LoVo (cell line): ENCODE data around the gene GORASP1.
A peak's percentile ranks its signal among the peaks of the same experiment; 100 is the strongest.

Experiments used
- DNase-seq: peaks from one replicate; pipeline ENCODE4 v3.0.0-alpha.2; 2016; ENCODE audit warnings: low spot score

Gene GORASP1

DNA sequence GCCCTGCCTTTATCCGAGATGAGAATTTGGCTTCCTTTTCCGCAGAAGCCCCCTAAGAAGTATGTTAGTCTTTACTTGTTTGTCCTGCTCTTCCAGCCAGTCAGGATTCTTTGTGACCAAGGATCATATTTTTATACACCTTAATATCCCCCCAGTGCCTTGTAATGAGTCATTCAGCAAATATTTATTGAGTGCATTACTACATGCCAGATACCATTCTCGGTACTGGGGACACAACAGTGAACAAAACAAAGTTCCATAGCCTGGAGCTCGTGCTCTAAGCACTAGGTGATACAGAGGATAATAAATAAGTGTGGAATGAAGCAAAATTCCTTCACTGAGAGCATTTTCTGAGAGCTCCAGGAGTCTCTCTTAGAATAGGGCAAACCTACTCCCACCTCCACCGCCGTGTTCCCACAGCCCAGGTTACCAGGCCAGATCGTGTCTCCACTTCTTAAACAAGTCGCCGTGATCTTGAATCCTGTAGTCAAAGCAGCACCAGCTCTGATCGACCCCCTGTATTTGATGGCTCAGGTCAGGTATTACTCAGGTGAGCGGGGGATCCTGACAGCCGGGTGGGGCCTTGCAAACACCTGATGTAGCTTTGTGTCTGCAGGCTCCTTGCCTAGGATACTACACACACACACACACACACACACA, 18.5 kb upstream of the GORASP1 start:
- DNase-seq, result peak; percentile 75

DNA sequence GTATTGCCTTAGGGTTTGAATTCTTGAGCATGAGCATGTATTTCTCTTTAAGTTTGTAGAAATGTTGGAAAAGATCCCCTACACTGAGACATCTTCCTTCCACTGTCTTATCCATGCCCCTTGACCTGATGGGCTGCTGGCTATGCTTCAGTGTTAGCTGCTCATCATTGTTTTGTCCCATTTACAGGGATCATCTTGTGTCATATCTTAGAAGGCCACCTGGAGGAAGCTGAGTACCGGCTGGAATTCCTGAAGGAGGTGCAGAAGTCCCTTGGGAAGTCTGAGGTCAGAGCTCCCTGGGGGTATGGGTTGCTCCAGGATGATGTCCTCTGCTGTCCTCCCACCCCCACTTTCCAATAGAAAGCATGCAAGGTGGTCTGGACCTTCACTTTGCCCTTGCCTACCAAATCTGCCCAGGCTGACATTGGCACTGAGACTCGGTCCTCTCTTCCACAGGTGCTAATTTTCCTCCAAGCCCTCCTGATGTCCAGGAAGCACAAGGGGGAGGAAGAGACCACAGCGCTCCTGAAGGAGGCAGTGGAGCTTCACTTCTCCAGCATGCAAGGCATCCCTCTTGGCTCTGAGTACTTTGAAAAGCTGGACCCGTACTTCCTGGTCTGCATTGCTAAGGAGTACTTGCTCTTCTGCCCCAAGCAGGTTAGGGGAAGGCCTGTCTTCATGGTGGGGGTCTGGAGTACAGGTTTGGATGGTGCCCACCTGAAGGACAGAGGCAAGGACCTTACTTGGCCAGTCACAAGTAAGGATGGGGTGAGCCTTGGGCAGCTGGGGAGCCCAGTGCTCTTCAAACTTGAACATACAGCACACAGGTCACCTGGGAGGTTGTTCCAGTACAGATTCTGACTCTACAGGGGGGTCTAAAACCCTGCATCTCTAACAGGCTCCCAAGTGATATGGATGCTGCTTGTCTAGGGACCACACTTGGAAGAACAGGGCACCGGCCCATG, 17.7 kb upstream of the GORASP1 start:
- DNase-seq, result no peak

DNA sequence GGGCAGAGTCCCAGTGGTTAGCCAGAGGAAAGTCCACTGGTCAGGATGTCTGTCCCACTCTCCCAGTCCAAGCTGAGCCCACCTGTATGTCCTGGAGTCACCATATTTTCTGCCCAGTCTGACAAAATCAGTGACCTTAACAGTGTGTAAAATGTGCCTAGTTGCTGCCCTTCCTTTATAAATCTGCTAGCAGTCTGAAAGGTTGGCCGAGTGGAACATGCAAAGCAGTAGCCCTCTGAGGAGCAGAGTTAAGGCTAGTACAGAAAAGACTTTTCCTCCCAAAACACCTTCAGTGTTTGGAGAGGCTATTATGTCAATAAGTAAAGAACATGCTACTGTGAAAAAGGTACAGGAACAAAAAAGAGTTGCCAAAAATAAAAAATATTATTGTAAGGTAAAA, 15.4 kb upstream of the GORASP1 start:
- no peak for DNase-seq

DNA sequence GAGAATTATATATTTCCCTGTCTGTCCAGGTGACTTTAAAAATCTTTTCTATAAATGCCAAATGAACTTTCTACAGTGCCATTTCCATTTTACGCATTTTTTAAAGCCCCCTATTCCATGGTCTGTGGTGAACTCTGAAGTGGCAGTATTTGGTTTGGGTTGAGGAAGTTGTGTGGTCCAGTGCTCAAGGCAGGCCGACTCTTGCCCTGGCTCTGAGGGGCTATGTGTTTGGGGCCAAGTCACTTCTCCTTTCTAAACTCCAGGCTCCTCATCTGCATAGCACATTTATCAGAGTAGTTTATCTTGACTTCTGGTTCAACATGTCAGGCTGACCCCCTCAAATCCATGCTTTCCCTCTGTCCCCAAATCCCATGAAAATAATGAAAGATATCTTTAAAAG, 14.2 kb upstream of the GORASP1 start:
- DNase-seq, result no peak

DNA sequence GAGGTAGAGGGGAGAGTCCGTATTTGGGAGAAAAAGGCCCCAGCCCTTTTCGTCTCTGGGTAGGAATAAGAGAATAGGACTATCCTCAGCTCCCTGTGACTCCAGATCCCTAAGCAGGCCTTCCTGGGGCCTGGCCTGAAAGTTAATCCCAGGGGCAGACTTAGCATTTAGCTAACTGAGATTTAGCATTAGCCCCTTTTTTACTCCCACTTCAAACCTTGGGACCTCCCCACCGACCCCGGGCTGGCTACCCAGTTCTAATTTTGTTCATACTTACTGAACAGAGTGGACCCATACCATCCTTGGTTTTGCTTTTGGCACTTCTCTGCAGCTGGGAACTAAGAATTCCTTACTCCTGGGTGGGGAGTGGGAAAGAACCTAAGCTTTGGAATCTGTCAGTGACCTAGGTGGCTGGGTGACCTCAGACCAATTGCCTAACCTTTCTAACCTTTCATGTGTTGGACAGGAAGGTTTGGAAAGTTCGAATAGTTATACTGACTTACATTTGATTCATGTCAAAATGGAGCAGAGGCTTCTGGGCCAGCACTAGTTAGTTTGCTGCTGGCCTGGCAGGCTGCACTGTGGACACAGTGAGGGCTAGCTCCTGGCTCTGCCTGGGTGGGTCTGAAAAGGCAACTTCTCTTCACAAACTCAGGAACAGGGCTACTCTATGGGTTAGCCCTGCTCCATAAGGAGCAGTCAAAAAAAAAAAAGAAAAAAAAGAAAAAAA, 11.7 kb upstream of the GORASP1 start:
- no peak for DNase-seq

DNA sequence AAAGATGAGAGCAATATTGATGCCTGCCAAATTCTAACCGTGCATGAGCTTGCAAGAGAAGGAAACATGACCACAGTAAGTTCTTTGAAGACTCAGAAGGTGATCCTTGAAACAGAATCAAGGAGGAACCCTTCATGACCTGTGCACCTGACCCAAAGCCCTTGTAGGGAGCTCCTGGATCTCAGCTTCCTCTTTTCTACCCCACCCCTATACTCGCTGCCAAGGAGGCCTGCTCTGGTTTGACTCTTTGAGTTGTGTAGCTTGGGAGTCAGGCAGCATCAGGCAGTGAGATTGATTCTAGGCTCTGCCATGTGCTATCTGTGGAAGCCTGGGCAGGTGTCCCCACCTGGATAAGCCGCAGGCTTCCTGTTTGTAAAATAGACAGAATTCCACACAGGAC, 10.7 kb upstream of the GORASP1 start:
- DNase-seq, result no peak

DNA sequence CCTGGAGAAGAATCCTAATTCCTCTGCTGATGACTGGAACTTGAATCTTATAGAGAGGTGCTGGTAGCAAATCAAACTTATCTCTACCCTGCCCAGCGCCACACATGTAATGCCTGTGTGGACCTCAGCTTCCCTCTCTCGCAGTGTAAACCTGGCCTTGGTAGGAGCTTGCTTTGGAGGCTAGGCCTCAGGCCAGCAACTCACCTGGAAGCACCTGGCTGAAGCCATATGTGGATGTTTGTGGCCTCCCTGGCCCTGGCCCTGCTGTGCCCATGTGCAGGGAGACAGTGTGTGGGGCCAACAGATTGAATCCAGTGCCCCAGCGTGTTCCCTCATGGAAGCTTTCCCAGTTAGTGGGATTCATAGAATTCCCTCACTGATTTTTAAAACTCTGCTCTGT, 8.4 kb upstream of the GORASP1 start:
- DNase-seq, result no peak

DNA sequence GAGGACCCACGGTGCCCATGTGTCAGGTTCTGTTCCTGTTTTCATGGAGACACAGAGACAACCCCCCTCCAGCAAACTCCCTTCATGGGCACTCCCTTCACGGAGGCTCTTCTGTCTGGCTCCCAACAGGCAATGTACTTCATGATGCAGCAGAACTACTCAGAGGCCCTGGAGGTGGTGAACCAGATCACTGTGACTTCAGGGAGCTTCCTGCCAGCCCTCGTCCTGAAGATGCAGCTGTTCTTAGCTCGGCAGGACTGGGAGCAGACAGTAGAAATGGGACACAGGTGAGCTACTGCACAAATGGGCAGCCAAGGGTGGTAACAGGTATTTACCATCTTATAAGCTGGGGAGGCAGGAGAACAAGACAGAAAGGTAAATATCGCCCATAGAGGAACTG, 7.0 kb upstream of the GORASP1 start:
- no peak for DNase-seq

DNA sequence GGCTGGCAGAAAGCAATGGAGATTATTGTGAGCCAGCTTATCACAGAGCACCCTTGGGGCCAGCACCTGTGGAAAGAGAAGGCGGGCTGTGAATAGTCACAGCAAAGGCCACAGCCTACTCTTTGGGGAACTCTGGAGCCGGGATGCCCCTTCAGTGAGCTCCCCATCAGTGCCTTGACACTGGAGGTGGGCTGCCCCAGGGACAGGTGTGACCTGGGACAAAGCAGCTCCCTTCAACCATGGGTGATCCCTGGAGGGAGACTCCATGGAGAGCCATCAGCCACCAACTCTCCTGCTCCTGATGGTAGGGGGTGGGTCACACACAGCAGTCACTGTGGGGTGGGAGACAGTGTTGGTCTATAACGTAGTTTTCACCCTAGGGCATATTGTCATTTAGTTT, 5.9 kb upstream of the GORASP1 start:
- DNase-seq, result no peak

DNA sequence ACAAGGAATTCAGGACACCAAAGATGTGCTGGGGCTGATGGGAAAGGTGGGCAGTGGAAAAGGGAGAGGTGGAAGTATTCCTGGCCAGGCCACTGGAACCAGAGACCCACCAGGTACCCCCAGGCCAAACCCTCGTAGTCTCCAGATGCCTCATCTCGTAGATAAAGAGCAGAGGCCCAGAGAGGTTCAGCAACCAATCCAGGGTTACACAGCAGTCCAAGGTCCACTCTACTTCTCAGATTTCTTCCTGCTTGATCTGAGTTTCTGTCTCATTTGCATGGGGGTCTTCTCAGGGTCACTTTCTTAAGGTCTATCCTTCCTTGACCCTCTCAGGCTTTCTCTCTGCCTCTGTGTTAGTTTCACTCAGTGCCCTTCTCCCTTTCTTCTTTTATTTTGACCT, 5.1 kb upstream of the GORASP1 start:
- no peak for DNase-seq

DNA sequence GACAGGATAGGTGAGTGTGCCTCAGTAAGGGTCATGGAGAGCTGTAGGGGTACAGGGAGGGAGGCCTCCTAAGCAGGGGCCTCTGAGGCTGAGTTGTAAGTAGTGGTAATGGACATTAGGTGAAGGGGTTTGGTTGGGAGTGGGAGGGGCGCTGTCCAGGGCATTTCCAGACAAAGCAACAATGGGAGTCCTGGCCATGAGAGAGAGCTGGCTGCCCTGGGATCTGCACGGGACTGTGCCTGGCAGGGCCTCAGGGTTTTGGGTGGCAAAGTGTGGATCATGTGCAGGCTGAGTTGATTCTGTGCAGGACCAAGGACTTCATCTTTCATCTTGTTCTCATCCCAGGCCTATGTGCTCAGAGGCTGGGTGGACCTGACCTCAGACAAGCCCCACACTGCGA, 4.7 kb upstream of the GORASP1 start:
- no peak for DNase-seq

DNA sequence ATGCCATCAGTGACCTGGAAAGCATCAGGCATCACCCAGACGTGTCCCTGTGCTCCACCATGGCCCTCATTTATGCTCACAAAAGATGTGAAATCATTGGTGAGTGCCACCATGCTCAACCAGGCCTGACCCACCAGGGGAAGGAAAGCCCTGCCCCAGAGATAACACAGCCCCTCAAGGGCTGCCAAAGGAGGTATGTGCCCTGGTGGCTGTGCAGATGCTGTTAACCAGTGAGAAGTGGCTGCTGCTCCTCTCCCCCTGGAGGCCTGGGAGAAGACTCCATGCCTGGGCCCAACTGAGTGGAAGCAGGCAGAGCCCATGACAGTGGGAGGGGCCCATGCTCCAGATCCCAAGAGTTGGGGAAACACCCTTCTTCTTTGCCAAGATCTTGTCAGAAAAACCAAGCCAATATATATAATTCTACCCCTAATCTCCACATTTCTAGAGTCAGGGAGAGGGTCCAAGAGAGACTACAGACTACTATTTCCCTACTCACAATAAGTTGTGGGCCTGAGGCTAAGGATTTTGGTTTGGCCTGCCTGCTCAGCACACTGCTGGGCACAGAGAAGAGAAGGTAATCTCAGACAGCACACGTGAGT, 2.7 kb upstream of the GORASP1 start:
- DNase-seq, result no peak

DNA sequence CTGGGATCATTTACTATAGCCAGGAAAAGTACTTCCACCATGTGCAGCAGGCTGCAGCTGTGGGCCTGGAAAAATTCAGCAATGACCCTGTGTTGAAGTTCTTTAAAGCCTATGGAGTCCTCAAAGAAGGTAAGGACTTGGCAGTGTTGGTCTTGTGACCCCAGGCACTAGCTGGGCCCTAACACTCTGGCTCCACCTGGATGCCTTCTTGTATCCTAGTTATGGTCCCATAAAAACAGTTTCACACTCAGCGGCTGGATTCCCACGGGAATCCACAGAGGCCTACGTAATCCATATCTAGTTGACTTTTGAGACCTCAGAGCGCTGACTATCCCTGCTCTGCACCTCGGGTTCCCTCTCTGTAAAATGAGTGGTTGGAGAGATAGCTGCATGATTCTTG, 1.7 kb upstream of the GORASP1 start:
- DNase-seq, result no peak

DNA sequence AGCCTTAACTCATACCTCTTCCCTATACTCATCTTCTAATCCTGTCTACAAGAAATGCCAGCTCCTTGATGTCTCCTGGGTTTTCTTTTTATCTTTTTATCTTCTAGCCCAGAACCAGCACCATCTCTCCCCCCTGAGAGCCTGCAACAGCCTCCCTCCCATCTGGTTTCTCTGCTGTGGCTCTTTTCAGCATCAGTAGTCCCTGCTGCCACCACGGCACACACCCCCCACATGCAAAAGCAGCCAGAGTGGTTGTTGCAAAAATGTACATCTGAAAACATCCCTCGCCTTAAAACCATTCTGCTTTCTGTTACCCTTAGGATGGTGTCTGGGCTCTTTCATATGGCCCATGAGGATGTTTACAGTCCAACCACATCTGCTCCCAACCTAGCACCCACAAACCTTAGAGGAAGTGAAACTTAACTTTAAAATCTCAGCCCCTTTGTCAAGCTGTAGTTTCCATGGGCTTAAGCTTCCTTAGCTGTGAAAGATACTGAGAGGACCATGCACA, 828 bp upstream of the GORASP1 start:
- no peak for DNase-seq

DNA sequence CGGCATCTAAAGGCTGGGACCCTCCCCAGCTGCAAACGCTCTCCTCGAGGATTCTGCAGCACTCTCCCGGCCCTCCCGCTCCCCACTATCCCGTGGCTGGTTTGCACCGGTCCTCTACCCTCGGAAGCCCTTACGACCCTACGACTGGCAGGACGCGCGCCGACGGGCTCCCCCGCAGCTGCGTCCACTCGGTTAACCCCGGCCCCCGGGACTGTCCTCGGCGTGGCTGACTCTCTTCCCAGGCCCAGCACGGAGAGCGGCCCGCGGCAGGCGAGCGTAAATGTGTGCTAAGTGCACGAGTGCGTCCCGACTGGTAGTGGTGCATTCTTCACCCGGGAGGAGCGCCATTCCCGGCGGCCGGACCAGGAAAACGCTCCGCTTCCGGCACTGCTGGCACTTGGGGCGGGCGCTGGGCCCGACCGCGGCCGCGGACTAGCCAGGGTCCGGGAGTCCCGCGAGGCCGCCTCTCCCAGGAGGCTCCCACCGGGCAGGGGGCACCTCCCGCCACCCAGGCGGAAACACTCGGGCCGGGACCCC, 508 bp downstream of the GORASP1 start:
- peak; percentile 45 for DNase-seq

DNA sequence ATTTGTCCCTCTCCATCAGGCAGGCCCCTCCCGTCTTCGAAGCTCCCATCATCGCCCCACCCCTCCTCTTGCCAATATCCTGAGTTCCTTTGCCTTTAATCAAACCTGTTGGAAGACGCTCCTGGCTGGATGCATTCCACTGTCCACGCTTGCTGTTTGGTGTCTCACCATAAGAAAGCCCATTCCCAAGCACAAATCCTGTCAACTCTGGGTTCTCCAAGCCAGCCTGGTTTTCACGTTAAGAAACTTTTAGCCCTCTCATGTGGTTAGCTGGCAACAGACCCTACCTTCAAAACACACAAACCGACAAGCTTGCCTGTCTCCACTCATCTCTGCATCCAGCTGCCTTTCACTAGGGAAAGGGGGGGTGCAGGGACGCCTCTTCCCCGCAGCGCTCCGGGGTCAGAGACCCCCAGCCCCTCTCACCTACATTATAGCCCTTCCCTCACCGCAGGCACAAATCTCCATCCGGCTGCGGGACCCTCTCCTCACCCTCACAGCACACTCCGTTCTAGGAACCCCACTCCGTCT, 1.1 kb downstream of the GORASP1 start:
- DNase-seq, result no peak

DNA sequence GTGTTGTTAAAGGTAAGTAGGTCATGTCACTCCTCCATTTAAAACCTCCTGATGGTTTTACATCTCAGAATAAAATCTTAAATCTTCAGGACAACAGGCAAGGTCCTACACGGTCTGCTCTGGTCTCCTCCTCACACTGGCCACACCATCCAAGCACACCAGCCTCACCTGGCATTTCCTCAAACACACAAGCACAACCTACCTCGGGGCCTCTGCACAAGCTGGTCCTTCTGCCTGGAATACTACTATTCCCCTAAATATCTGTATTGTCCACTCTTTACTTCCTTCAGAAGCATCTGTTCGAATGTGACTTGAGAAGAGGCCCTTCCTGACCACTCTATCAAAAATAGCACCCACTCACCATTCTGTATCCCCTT, 1.8 kb downstream of the GORASP1 start:
- no peak for DNase-seq

DNA sequence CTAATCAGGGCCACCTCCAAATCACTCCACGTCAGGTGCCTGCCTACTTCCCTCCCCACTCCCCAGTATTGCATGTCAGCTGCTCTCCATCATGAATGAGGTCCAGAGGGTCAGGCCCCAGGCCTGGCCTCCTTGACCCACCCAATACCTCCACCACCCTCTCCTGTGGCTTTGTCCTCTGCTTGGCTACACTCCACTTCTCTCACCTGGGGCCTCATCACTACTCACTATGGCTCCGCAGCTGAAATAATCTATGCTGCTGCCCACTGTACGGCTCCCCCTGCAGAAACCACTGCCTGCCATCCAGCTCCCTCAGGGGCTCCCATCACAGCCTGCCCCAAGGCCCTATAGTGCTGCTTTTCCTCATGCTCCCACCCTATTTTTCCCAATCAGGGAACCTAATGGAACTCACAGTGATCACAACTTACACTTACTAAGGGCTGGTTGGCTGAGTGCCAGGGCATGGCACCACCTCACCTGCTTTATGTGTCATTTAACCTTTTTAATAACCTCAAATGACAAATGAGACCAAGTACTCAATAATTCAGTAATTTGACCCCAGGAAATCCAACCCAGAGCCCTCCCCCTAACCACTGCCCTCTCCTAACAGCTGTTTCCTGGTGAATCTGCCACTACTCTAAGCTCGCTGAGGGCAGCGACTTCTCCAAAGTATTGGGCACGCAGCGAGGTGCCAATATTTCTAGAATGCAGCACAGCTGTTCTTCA, 2.3 kb downstream of the GORASP1 start:
- DNase-seq, result no peak

DNA sequence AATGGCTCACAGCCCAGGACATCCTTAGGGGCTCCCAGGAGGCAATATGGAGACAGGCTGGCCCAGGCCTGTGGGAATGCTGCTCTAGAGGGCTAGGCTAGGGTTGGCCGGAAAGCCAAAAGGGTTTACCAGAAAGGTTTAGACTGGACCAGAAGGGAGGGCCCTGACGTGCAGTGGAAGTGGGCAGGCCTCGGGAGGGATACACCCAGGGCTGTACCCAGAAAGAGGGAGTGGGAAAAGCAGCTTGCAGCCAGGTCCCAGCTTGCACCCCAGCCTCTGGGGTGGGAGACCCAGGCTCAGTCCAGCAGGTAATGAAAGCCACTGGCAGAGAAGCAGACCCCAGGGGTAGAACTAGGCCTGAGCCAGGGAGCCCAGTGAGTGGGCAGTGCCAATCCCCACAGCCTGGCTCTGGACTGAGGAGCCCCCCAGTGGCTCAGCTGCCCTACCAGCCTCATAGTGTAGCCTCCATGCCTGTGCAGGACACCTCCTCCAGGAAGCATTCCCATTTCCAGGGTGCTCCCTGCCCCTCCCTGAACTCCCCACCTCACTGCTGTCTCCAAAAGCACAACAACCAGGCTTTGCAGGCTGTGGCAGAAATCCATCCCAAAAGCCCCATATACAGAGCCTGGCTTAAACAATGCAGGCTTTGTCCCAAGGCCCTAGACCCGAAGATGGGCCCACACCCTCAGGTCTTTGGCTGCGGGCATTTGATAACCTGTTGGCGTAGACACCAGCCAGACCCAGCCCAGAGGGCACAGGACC, 3.5 kb downstream of the GORASP1 start:
- no peak for DNase-seq

DNA sequence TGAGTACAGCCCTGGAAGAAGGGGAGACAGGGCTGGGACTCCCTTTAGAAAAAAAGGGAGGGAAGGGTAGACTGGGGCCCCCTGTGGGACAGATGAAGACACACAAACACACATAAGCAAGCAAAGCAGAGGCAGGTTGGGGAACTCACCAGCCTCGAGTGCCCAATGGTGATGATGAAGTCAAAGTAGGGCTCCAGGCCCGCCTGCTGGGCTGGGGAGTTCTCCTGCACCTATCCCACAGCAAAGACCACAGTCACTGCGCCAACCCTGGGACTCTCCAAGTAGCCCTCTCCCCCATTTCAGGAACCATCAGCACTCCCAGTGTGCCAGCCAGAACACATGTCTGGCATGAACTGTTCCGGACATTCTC, 4.1 kb downstream of the GORASP1 start:
- DNase-seq, result no peak
